ENCODE results near the gene DHX30. TPM values are rescaled to one million over a fixed set of nuclear protein-coding genes. Genes with fewer than 3 reads are reported as not detected.

DHX30 gene
- total RNA-seq, 4 donors from 2014 or later: 31.0 to 52.3 (median 47.9) TPM

DNA sequence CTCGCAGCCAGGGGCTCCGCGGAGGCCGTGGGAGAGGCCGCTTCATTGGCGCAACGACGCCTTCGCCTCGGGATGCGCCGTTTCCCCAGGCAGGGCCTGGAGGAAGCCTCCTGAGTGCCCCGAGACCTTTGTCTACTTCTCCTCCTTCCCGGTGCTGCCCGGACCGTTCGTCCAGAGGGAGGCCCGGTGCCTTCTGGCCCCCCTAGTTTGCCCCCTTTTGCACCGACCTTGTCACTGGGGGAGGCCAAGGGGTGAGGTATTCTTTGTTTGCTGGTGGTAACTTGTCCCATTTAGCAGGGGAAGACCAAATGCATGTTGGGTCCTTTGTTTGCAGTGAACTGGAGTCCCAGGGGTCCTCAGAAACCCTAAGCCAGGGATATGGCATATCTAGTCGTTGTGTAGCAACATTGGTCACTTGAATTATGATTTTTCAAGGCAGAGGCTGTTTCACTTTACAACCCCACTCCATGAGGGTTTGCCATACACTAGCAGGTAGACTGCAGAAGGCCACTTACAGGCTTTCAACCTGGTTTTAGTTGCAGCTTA is 615 bp downstream of the DHX30 start:
- H3K36me3 ChIP-seq: peaks cover 0 to 4% (median 0%) of the 10 kb centered on the region in 4 donors
- peaks cover 7 to 21% (median 10%) of the 10 kb centered on the region in 4 donors for H3K4me1 ChIP-seq
- no peaks in the 10 kb centered on the region for H3K27me3 ChIP-seq
- 0% methylated on average over 1 to 9 of the region's 20 CpGs for WGBS, 2 donors (ENCODE audit: low coverage in 1 of 2)
- H3K27ac ChIP-seq: peak overlapping the region; percentile 96 to 99 (median 98)
- intact Hi-C loops (cut with DNase I; ENCODE audit: low total_unique reads): no loop called here
- no peaks in the 10 kb centered on the region for H3K9me3 ChIP-seq
- no peak for DNase-seq
- TF ChIP-seq, protein P1, sequence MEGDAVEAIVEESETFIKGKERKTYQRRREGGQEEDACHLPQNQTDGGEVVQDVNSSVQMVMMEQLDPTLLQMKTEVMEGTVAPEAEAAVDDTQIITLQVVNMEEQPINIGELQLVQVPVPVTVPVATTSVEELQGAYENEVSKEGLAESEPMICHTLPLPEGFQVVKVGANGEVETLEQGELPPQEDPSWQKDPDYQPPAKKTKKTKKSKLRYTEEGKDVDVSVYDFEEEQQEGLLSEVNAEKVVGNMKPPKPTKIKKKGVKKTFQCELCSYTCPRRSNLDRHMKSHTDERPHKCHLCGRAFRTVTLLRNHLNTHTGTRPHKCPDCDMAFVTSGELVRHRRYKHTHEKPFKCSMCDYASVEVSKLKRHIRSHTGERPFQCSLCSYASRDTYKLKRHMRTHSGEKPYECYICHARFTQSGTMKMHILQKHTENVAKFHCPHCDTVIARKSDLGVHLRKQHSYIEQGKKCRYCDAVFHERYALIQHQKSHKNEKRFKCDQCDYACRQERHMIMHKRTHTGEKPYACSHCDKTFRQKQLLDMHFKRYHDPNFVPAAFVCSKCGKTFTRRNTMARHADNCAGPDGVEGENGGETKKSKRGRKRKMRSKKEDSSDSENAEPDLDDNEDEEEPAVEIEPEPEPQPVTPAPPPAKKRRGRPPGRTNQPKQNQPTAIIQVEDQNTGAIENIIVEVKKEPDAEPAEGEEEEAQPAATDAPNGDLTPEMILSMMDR (IDR thresholded peaks at IDR 0.05): no peak
- no peak for TF ChIP-seq POLR2A (IDR thresholded peaks at IDR 0.05)
- TF ChIP-seq POLR2AphosphoS5 (IDR thresholded peaks at IDR 0.05): no peak
- no peak for TF ChIP-seq EP300 (IDR thresholded peaks at IDR 0.05; ENCODE audit: low read depth)
- H3K4me3 ChIP-seq: peak overlapping the region; percentile 65 to 89 (median 78)
- in situ Hi-C loops (cut with MboI; ENCODE audit: low pct_ligation_motif_present in 1 of 4, low pct_unique_long_range_greater_than_20kb in 1 of 4, low sequenced_read_pairs in 3 of 4): no loop called here

DNA sequence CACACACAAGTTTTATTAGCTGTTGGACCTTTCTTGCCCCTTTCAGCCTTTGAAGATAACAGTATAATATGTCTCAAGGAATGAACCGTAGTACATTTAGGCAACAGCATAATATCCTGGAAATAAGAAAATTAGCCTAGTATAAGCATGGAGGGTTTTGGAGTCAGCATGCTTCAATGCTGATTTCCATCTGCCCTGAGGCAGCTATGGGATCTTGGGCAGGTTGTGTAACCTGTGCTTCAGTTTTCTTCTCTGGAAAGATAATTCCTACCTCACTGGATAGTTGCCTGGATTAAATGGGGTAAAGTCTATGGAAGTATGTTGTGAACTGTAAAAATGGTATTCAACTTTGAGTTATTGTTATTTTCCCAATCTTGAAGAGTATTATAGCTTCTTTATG is 1.6 kb downstream of the DHX30 start:
- H3K27me3 ChIP-seq: no peaks in the 10 kb centered on the region
- H3K9me3 ChIP-seq: no peaks in the 10 kb centered on the region
- H3K4me3 ChIP-seq: no peak overlapping the region
- no peak for DNase-seq
- H3K4me1 ChIP-seq: peaks cover 7 to 21% (median 10%) of the 10 kb centered on the region in 4 donors
- H3K27ac ChIP-seq: no peak overlapping the region
- intact Hi-C loops (cut with DNase I; ENCODE audit: low total_unique reads): no loop called here
- H3K36me3 ChIP-seq: peaks cover 0 to 4% (median 1%) of the 10 kb centered on the region in 4 donors
- in situ Hi-C loops (cut with MboI; ENCODE audit: low pct_ligation_motif_present in 1 of 4, low pct_unique_long_range_greater_than_20kb in 1 of 4, low sequenced_read_pairs in 3 of 4): no loop called here
- TF ChIP-seq EP300 (IDR thresholded peaks at IDR 0.05; ENCODE audit: low read depth) (no peak), POLR2A (IDR thresholded peaks at IDR 0.05) (no peak), POLR2AphosphoS5 (IDR thresholded peaks at IDR 0.05) (no peak)
- TF ChIP-seq, protein P1 (IDR thresholded peaks at IDR 0.05): no peak
- 96% methylated on average over 1 of the region's 1 CpG; no CpG with 5 or more reads in 1 of the 2 donors for WGBS, 2 donors (ENCODE audit: low coverage in 1 of 2)

- peaks cover 0 to 30% (median 12%) of the 10 kb centered on the region in 4 donors for H3K36me3 ChIP-seq
- in situ Hi-C loops (cut with MboI; ENCODE audit: low pct_ligation_motif_present in 1 of 4, low pct_unique_long_range_greater_than_20kb in 1 of 4, low sequenced_read_pairs in 3 of 4) (no loop called here), intact Hi-C loops (cut with DNase I; ENCODE audit: low total_unique reads) (no loop called here)
- no peak overlapping the region for H3K27ac ChIP-seq
- H3K9me3 ChIP-seq: no peaks in the 10 kb centered on the region
- no peak for TF ChIP-seq POLR2A (IDR thresholded peaks at IDR 0.05)
- TF ChIP-seq POLR2AphosphoS5 (IDR thresholded peaks at IDR 0.05): no peak
- no peak for TF ChIP-seq EP300 (IDR thresholded peaks at IDR 0.05; ENCODE audit: low read depth)
- TF ChIP-seq, protein P1 (IDR thresholded peaks at IDR 0.05): no peak
- no peaks in the 10 kb centered on the region for H3K27me3 ChIP-seq
- no peak overlapping the region for H3K4me3 ChIP-seq
- no peak for DNase-seq
- WGBS, 2 donors (ENCODE audit: low coverage in 1 of 2): 81 to 84% methylated on average over 8 of the region's 8 CpGs
- H3K4me1 ChIP-seq: no peaks in the 10 kb centered on the region
Observed at GRCh38 chr3:47813551-47814177, 10.7 kb downstream of the DHX30 start.

- WGBS, 2 donors (ENCODE audit: low coverage in 1 of 2): 88 to 100% methylated on average over 2 to 7 of the region's 7 CpGs
- DNase-seq: no peak
- Histone ChIP-seq H3K27me3 (no peaks in the 10 kb centered on the region), H3K9me3 (no peaks in the 10 kb centered on the region), H3K36me3 (peaks cover 0 to 18% (median 0%) of the 10 kb centered on the region in 4 donors), H3K4me1 (no peaks in the 10 kb centered on the region), H3K4me3 (no peak overlapping the region), H3K27ac (no peak overlapping the region)
- TF ChIP-seq, protein P1 (IDR thresholded peaks at IDR 0.05): no peak
- no peak for TF ChIP-seq POLR2A (IDR thresholded peaks at IDR 0.05)
- no peak for TF ChIP-seq EP300 (IDR thresholded peaks at IDR 0.05; ENCODE audit: low read depth)
- intact Hi-C loops (cut with DNase I; ENCODE audit: low total_unique reads) (no loop called here), in situ Hi-C loops (cut with MboI; ENCODE audit: low pct_ligation_motif_present in 1 of 4, low pct_unique_long_range_greater_than_20kb in 1 of 4, low sequenced_read_pairs in 3 of 4) (no loop called here)
Observed at GRCh38 chr3:47817609-47818008, 14.7 kb downstream of the DHX30 start.

Measured in transverse colon (tissue), 4 donors.